Measurements from ENCODE around the gene UPK3A. TPM values are rescaled to one million over a fixed set of nuclear protein-coding genes. Genes with fewer than 3 reads are reported as not detected.

UPK3A gene
- total and polyA plus RNA-seq, 2 of the 8 experiments (the other 6 are each of a cell fraction or from before 2014, with no cell fraction given), result 0.35 to 1.7 TPM

GRCh38 chr22:45253039-45253641 is 31.6 kb upstream of the UPK3A start (continued):
- TF ChIP-seq, protein P1, sequence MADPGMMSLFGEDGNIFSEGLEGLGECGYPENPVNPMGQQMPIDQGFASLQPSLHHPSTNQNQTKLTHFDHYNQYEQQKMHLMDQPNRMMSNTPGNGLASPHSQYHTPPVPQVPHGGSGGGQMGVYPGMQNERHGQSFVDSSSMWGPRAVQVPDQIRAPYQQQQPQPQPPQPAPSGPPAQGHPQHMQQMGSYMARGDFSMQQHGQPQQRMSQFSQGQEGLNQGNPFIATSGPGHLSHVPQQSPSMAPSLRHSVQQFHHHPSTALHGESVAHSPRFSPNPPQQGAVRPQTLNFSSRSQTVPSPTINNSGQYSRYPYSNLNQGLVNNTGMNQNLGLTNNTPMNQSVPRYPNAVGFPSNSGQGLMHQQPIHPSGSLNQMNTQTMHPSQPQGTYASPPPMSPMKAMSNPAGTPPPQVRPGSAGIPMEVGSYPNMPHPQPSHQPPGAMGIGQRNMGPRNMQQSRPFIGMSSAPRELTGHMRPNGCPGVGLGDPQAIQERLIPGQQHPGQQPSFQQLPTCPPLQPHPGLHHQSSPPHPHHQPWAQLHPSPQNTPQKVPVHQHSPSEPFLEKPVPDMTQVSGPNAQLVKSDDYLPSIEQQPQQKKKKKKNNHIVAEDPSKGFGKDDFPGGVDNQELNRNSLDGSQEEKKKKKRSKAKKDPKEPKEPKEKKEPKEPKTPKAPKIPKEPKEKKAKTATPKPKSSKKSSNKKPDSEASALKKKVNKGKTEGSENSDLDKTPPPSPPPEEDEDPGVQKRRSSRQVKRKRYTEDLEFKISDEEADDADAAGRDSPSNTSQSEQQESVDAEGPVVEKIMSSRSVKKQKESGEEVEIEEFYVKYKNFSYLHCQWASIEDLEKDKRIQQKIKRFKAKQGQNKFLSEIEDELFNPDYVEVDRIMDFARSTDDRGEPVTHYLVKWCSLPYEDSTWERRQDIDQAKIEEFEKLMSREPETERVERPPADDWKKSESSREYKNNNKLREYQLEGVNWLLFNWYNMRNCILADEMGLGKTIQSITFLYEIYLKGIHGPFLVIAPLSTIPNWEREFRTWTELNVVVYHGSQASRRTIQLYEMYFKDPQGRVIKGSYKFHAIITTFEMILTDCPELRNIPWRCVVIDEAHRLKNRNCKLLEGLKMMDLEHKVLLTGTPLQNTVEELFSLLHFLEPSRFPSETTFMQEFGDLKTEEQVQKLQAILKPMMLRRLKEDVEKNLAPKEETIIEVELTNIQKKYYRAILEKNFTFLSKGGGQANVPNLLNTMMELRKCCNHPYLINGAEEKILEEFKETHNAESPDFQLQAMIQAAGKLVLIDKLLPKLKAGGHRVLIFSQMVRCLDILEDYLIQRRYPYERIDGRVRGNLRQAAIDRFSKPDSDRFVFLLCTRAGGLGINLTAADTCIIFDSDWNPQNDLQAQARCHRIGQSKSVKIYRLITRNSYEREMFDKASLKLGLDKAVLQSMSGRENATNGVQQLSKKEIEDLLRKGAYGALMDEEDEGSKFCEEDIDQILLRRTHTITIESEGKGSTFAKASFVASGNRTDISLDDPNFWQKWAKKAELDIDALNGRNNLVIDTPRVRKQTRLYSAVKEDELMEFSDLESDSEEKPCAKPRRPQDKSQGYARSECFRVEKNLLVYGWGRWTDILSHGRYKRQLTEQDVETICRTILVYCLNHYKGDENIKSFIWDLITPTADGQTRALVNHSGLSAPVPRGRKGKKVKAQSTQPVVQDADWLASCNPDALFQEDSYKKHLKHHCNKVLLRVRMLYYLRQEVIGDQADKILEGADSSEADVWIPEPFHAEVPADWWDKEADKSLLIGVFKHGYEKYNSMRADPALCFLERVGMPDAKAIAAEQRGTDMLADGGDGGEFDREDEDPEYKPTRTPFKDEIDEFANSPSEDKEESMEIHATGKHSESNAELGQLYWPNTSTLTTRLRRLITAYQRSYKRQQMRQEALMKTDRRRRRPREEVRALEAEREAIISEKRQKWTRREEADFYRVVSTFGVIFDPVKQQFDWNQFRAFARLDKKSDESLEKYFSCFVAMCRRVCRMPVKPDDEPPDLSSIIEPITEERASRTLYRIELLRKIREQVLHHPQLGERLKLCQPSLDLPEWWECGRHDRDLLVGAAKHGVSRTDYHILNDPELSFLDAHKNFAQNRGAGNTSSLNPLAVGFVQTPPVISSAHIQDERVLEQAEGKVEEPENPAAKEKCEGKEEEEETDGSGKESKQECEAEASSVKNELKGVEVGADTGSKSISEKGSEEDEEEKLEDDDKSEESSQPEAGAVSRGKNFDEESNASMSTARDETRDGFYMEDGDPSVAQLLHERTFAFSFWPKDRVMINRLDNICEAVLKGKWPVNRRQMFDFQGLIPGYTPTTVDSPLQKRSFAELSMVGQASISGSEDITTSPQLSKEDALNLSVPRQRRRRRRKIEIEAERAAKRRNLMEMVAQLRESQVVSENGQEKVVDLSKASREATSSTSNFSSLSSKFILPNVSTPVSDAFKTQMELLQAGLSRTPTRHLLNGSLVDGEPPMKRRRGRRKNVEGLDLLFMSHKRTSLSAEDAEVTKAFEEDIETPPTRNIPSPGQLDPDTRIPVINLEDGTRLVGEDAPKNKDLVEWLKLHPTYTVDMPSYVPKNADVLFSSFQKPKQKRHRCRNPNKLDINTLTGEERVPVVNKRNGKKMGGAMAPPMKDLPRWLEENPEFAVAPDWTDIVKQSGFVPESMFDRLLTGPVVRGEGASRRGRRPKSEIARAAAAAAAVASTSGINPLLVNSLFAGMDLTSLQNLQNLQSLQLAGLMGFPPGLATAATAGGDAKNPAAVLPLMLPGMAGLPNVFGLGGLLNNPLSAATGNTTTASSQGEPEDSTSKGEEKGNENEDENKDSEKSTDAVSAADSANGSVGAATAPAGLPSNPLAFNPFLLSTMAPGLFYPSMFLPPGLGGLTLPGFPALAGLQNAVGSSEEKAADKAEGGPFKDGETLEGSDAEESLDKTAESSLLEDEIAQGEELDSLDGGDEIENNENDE (IDR thresholded peaks at IDR 0.05; ENCODE audit: insufficient replicate concordance, low read length), result no peak
